Measurements from ENCODE around the gene FCSK. TPM values are rescaled to one million over a fixed set of nuclear protein-coding genes. Genes with fewer than 3 reads are reported as not detected.

The FCSK gene
- total and polyA plus RNA-seq, 8 donors: 5.8 to 92.7 (median 12.8) TPM

GRCh38 chr16:70490261-70490660 lies 35.9 kb downstream of the FCSK start:
- Histone ChIP-seq H3K27ac (no peak overlapping the region), H3K27me3 (no peaks in the 10 kb centered on the region), H3K9me3 (no peaks in the 10 kb centered on the region), H3K36me3 (peaks cover 48 to 97% (median 97%) of the 10 kb centered on the region in 4 donors), H3K4me3 (no peak overlapping the region), H3K4me1 (no peaks in the 10 kb centered on the region)
- TF ChIP-seq POLR2AphosphoS5 (IDR thresholded peaks at IDR 0.05) (no peak), POLR2A (IDR thresholded peaks at IDR 0.05) (no peak), EP300 (IDR thresholded peaks at IDR 0.05) (no peak)
- TF ChIP-seq, protein P1, sequence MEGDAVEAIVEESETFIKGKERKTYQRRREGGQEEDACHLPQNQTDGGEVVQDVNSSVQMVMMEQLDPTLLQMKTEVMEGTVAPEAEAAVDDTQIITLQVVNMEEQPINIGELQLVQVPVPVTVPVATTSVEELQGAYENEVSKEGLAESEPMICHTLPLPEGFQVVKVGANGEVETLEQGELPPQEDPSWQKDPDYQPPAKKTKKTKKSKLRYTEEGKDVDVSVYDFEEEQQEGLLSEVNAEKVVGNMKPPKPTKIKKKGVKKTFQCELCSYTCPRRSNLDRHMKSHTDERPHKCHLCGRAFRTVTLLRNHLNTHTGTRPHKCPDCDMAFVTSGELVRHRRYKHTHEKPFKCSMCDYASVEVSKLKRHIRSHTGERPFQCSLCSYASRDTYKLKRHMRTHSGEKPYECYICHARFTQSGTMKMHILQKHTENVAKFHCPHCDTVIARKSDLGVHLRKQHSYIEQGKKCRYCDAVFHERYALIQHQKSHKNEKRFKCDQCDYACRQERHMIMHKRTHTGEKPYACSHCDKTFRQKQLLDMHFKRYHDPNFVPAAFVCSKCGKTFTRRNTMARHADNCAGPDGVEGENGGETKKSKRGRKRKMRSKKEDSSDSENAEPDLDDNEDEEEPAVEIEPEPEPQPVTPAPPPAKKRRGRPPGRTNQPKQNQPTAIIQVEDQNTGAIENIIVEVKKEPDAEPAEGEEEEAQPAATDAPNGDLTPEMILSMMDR (IDR thresholded peaks at IDR 0.05): no peak
- WGBS, 5 donors: 73 to 78% (median 77%) methylated on average over 6 of the region's 6 CpGs
- intact Hi-C loops (cut with DNase I; ENCODE audit: low total_unique reads): no loop called here
- no peak for DNase-seq

- Histone ChIP-seq H3K4me3 (no peak overlapping the region), H3K9me3 (no peaks in the 10 kb centered on the region), H3K27me3 (no peaks in the 10 kb centered on the region), H3K4me1 (no peaks in the 10 kb centered on the region), H3K27ac (no peak overlapping the region), H3K36me3 (peaks cover 54 to 97% (median 97%) of the 10 kb centered on the region in 4 donors)
- no peak for TF ChIP-seq POLR2A (IDR thresholded peaks at IDR 0.05)
- TF ChIP-seq POLR2AphosphoS5 (IDR thresholded peaks at IDR 0.05): no peak
- no peak for TF ChIP-seq EP300 (IDR thresholded peaks at IDR 0.05)
- TF ChIP-seq, protein P1 (IDR thresholded peaks at IDR 0.05): no peak
- intact Hi-C loops (cut with DNase I; ENCODE audit: low total_unique reads): no loop called here
- 91 to 94% (median 92%) methylated on average over 3 of the region's 3 CpGs for WGBS, 5 donors
- no peak for DNase-seq
Measured at GRCh38 chr16:70493802-70494201, 39.4 kb downstream of the FCSK start.

GRCh38 chr16:70494202-70494770 lies 39.9 kb downstream of the FCSK start:
- intact Hi-C loops (cut with DNase I; ENCODE audit: low total_unique reads): no loop called here
- Histone ChIP-seq H3K36me3 (peaks cover 51 to 98% (median 97%) of the 10 kb centered on the region in 4 donors), H3K27ac (no peak overlapping the region), H3K27me3 (no peaks in the 10 kb centered on the region), H3K9me3 (no peaks in the 10 kb centered on the region), H3K4me1 (no peaks in the 10 kb centered on the region), H3K4me3 (no peak overlapping the region)
- TF ChIP-seq POLR2A (IDR thresholded peaks at IDR 0.05) (no peak), EP300 (IDR thresholded peaks at IDR 0.05) (no peak)
- 69 to 95% (median 82%) methylated on average over 5 of the region's 5 CpGs for WGBS, 5 donors
- no peak for DNase-seq

- no peak overlapping the region for H3K27ac ChIP-seq
- no peak for TF ChIP-seq EP300 (IDR thresholded peaks at IDR 0.05)
- no peak for TF ChIP-seq POLR2A (IDR thresholded peaks at IDR 0.05)
- TF ChIP-seq, protein P1 (IDR thresholded peaks at IDR 0.05): no peak
- TF ChIP-seq POLR2AphosphoS5 (IDR thresholded peaks at IDR 0.05): no peak
- H3K36me3 ChIP-seq: peaks cover 46 to 98% (median 97%) of the 10 kb centered on the region in 4 donors
- no peaks in the 10 kb centered on the region for H3K9me3 ChIP-seq
- H3K4me3 ChIP-seq: no peak overlapping the region
- H3K27me3 ChIP-seq: no peaks in the 10 kb centered on the region
- no peaks in the 10 kb centered on the region for H3K4me1 ChIP-seq
- 88 to 94% (median 92%) methylated on average over 2 of the region's 2 CpGs for WGBS, 5 donors
- DNase-seq: no peak
- intact Hi-C loops (cut with DNase I; ENCODE audit: low total_unique reads): no loop called here
Measured at GRCh38 chr16:70494777-70495176, 40.4 kb downstream of the FCSK start.

GRCh38 chr16:70495425-70496182 lies 41.2 kb downstream of the FCSK start:
- no peaks in the 10 kb centered on the region for H3K4me1 ChIP-seq
- peaks cover 38 to 98% (median 97%) of the 10 kb centered on the region in 4 donors for H3K36me3 ChIP-seq
- DNase-seq: no peak
- intact Hi-C loops (cut with DNase I; ENCODE audit: low total_unique reads): no loop called here
- H3K27ac ChIP-seq: no peak overlapping the region
- no peak overlapping the region for H3K4me3 ChIP-seq
- H3K27me3 ChIP-seq: no peaks in the 10 kb centered on the region
- 94 to 96% (median 95%) methylated on average over 8 to 9 of the region's 9 CpGs for WGBS, 5 donors
- TF ChIP-seq POLR2AphosphoS5 (IDR thresholded peaks at IDR 0.05) (no peak), EP300 (IDR thresholded peaks at IDR 0.05) (no peak), POLR2A (IDR thresholded peaks at IDR 0.05) (no peak)
- TF ChIP-seq, protein P1 (IDR thresholded peaks at IDR 0.05): no peak
- no peaks in the 10 kb centered on the region for H3K9me3 ChIP-seq
